HepG2 (cell line): ENCODE measurements around the gene EXOC3L4. TPM values are rescaled to one million over a fixed set of nuclear protein-coding genes. Genes with fewer than 3 reads are reported as not detected.
A peak's percentile ranks its signal among the peaks of the same experiment; 100 is the strongest.

Experiments
- DMAP1 ChIP-seq: IDR thresholded peaks from 2 replicates; pipeline ENCODE4 v1.6.1; 2016
- EZH2 ChIP-seq: conservative IDR thresholded peaks from 2 replicates; pipeline ENCODE4 v1.6.1; 2012; ENCODE audit warnings: mild to moderate bottlenecking, low read depth, low read length, moderate library complexity
- KAT7 ChIP-seq: IDR thresholded peaks from 2 replicates; pipeline ENCODE4 v1.6.1; 2018; ENCODE audit warnings: borderline replicate concordance, missing compliant biosample characterization
- NFRKB ChIP-seq: fragments of 450-650 bp; IDR thresholded peaks from 2 replicates; pipeline ENCODE4 v1.6.1; 2017
- NR2F1 ChIP-seq, 2 experiments: fragments of 450-650 bp in 1 of 2; formaldehyde crosslinking in 1 of 2; IDR thresholded peaks; 2 replicates each; pipeline versions ENCODE4 v1.5.0 to v1.6.1; 2016 to 2020; ENCODE audit warnings: mild to moderate bottlenecking in 1 of 2, missing compliant biosample characterization in 1 of 2, missing genetic modification reagents in 1 of 2, moderate library complexity in 1 of 2
- PITX1 ChIP-seq: sonication (generic); formaldehyde crosslinking; IDR thresholded peaks from 2 replicates; pipeline ENCODE4 v1.5.1; 2020; ENCODE audit warnings: mild to moderate bottlenecking, missing genetic modification reagents
- SMC3 ChIP-seq: IDR thresholded peaks from 2 replicates; pipeline ENCODE4 v1.6.1; 2011; ENCODE audit warnings: low read length, improper control_type of control experiment
- ZFP62 ChIP-seq: sonication (generic); formaldehyde crosslinking; IDR thresholded peaks from 2 replicates; pipeline ENCODE4 v1.4.0; 2020; ENCODE audit warnings: missing genetic modification reagents
- ZIK1 ChIP-seq: sonication (generic); formaldehyde crosslinking; IDR thresholded peaks from 2 replicates; pipeline ENCODE4 v1.5.0; 2020; ENCODE audit warnings: mild to moderate bottlenecking, low read depth, missing genetic modification reagents, borderline replicate concordance
- ZNF24 ChIP-seq: fragments of 450-650 bp; IDR thresholded peaks from 2 replicates; pipeline ENCODE4 v1.6.1; 2017; ENCODE audit warnings: antibody characterized with exemption, mild to moderate bottlenecking
- ZNF747 ChIP-seq: sonication (generic); formaldehyde crosslinking; IDR thresholded peaks from 2 replicates; pipeline ENCODE4 v1.8.1; 2023; ENCODE audit warnings: missing genetic modification reagents, mild to moderate bottlenecking, borderline replicate concordance
- polyA plus RNA-seq, 8 experiments: library from polyadenylated mRNA; depleted of rRNA in 3 of 8; stranded (reverse) in 7 of 8; unstranded in 1 of 8; fragments of >200 nt; fragmentation: Illumina TruSeq in 4 of 8; extraction: Trizol in 4 of 8; gene quantifications; 2 replicates each; pipeline versions ENCODE4 v1.2.1 to v1.2.3, GENCODE V29; 2011 to 2016; ENCODE audit warnings: low read depth in 4 of 8, missing spikeins in 1 of 8, mixed read lengths in 1 of 8; ENCODE audit not compliant: insufficient read depth in 1 of 8
- total RNA-seq, 5 experiments: library from RNA; depleted of rRNA; stranded (reverse); fragments of >200 nt; fragmentation: Illumina TruSeq; extraction: Trizol; gene quantifications; 2 replicates each; pipeline ENCODE4 v1.2.3, GENCODE V29; 2016; ENCODE audit warnings: low read depth in 1 of 5
- TF ChIP-seq, protein P1 (sequence below): sonication (generic); formaldehyde crosslinking; conservative IDR thresholded peaks from 2 replicates; pipeline ENCODE4 v1.8.0; 2022; ENCODE audit warnings: low read depth, missing genetic modification reagents
- TF ChIP-seq, protein P2 (sequence below): sonication (generic); formaldehyde crosslinking; IDR thresholded peaks from 2 replicates; pipeline ENCODE4 v1.4.0; 2020; ENCODE audit warnings: mild to moderate bottlenecking, missing genetic modification reagents
- TF ChIP-seq, protein P3 (sequence below), 2 experiments: sonication (generic) in 1 of 2; formaldehyde crosslinking in 1 of 2; IDR thresholded peaks; 2 replicates each; pipeline versions ENCODE4 v1.5.1 to v1.6.1; 2011 to 2020; ENCODE audit warnings: borderline replicate concordance in 1 of 2, low read depth in 1 of 2, low read length in 1 of 2, mild to moderate bottlenecking in 1 of 2, missing genetic modification reagents in 1 of 2, moderate library complexity in 1 of 2
- TF ChIP-seq, protein P4 (sequence below): IDR thresholded peaks from 2 replicates; pipeline ENCODE4 v1.6.1; 2012; ENCODE audit warnings: low read depth, low read length, improper control_type of control experiment
- TF ChIP-seq, protein P5 (sequence below): sonication (generic); formaldehyde crosslinking; conservative IDR thresholded peaks from 2 replicates; pipeline ENCODE4 v1.8.1; 2023; ENCODE audit warnings: missing genetic modification reagents

EXOC3L4 gene
- total and polyA plus RNA-seq, 2 of the 13 experiments (the other 11 are each of a cell fraction or from before 2014, with no cell fraction given) = 11.8 to 27.0 TPM

DNA sequence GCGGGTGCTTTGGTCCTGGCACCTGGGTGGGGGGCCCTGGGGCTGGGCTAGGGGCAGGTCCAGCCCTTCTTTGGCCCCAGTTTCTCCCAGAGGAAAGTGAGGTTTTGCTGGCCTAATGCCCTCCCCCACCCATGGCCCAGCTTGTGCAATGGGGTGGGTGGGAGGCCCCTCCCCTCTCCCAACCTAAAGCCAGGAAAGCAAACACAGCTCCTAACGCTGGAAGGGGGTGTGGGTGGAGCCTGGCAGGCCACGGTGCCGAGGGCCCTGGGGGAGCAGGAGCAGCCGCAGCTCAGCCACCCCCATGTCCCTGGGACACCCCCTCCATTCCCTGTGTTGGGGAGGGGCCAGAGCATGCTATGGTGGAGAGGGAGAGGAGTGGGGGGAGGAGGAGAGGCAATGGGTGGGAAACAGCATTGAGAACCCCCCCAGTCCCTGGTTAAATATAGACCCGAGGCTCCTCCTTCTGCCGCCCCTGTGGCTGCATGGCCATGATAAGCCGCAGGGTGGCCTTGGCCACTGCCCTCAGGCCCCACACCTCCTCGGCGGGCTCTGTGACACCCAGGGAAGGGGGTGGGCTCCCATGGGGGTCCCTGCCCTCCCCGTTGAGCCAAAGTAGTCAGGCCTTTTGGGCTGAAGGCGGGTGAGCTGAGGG, 4.7 kb downstream of the EXOC3L4 start (continued):
- TF ChIP-seq, protein P1, sequence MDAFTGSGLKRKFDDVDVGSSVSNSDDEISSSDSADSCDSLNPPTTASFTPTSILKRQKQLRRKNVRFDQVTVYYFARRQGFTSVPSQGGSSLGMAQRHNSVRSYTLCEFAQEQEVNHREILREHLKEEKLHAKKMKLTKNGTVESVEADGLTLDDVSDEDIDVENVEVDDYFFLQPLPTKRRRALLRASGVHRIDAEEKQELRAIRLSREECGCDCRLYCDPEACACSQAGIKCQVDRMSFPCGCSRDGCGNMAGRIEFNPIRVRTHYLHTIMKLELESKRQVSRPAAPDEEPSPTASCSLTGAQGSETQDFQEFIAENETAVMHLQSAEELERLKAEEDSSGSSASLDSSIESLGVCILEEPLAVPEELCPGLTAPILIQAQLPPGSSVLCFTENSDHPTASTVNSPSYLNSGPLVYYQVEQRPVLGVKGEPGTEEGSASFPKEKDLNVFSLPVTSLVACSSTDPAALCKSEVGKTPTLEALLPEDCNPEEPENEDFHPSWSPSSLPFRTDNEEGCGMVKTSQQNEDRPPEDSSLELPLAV (CRISPR knock-in tag) = no peak
- TF ChIP-seq DMAP1 (CRISPR knock-in tag) = peak; percentile 71
- TF ChIP-seq ZNF747 (CRISPR knock-in tag) = peak; percentile 86; the same call in 1 of the 2 replicates
- no peak for TF ChIP-seq ZIK1 (CRISPR knock-in tag)
- no peak; the same call in 1 of the 2 replicates for TF ChIP-seq SMC3
- peak; percentile 60; the same call in 1 of the 2 replicates for TF ChIP-seq PITX1 (CRISPR knock-in tag)
- TF ChIP-seq KAT7 = 0 out of 2 replicates have a peak, but pooled peaks have one; percentile 53
- TF ChIP-seq, protein P2, sequence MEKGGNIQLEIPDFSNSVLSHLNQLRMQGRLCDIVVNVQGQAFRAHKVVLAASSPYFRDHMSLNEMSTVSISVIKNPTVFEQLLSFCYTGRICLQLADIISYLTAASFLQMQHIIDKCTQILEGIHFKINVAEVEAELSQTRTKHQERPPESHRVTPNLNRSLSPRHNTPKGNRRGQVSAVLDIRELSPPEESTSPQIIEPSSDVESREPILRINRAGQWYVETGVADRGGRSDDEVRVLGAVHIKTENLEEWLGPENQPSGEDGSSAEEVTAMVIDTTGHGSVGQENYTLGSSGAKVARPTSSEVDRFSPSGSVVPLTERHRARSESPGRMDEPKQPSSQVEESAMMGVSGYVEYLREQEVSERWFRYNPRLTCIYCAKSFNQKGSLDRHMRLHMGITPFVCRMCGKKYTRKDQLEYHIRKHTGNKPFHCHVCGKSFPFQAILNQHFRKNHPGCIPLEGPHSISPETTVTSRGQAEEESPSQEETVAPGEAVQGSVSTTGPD (CRISPR knock-in tag) = peak; percentile 87; the same call in 1 of the 2 replicates
- TF ChIP-seq NFRKB = no peak
- TF ChIP-seq EZH2 = no peak
- TF ChIP-seq, protein P3, sequence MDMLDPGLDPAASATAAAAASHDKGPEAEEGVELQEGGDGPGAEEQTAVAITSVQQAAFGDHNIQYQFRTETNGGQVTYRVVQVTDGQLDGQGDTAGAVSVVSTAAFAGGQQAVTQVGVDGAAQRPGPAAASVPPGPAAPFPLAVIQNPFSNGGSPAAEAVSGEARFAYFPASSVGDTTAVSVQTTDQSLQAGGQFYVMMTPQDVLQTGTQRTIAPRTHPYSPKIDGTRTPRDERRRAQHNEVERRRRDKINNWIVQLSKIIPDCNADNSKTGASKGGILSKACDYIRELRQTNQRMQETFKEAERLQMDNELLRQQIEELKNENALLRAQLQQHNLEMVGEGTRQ (IDR thresholded peaks at IDR 0.05; ENCODE audit: low read depth, low read length) = no peak
- TF ChIP-seq, protein P3 (CRISPR knock-in tag; IDR thresholded peaks at IDR 0.05; ENCODE audit: borderline replicate concordance) = no peak
- TF ChIP-seq, protein P4, sequence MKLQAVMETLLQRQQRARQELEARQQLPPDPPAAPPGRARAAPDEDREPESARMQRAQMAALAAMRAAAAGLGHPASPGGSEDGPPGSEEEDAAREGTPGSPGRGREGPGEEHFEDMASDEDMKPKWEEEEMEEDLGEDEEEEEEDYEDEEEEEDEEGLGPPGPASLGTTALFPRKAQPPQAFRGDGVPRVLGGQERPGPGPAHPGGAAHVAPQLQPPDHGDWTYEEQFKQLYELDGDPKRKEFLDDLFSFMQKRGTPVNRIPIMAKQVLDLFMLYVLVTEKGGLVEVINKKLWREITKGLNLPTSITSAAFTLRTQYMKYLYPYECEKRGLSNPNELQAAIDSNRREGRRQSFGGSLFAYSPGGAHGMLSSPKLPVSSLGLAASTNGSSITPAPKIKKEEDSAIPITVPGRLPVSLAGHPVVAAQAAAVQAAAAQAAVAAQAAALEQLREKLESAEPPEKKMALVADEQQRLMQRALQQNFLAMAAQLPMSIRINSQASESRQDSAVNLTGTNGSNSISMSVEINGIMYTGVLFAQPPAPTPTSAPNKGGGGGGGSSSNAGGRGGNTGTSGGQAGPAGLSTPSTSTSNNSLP = 0 out of 2 replicates have a peak, but pooled peaks have one; percentile 43
- TF ChIP-seq, protein P5, sequence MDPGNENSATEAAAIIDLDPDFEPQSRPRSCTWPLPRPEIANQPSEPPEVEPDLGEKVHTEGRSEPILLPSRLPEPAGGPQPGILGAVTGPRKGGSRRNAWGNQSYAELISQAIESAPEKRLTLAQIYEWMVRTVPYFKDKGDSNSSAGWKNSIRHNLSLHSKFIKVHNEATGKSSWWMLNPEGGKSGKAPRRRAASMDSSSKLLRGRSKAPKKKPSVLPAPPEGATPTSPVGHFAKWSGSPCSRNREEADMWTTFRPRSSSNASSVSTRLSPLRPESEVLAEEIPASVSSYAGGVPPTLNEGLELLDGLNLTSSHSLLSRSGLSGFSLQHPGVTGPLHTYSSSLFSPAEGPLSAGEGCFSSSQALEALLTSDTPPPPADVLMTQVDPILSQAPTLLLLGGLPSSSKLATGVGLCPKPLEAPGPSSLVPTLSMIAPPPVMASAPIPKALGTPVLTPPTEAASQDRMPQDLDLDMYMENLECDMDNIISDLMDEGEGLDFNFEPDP = no peak
- TF ChIP-seq ZNF24 = no peak
- TF ChIP-seq ZFP62 (CRISPR knock-in tag) = no peak
- TF ChIP-seq NR2F1 (CRISPR knock-in tag; IDR thresholded peaks at IDR 0.05) = peak; percentile 59 to 74; a peak in 2 of 4 replicates
